Activated naive CD4-positive, alpha-beta T cell treated with anti-CD3 and anti-CD28 coated beads for 36 hours (primary cell): ENCODE results near the gene ACCSL. TPM values are rescaled to one million over a fixed set of nuclear protein-coding genes. Genes with fewer than 3 reads are reported as not detected.

Source experiments
- CTCF ChIA-PET: fragments of 350-600 bp; sonication (Branson Sonifier 250); formaldehyde crosslinking; loops from one replicate; lab custom pipeline; 2021; ENCODE audit warnings: antibody characterized with exemption; lab: Charles Lee
- DNase-seq: peaks from one replicate; pipeline ENCODE4 v3.0.0-alpha.2; 2020
- H3K27ac Mint-ChIP-seq: one replicate; pipeline ENCODE4 v1.8.0; 2021; ENCODE audit warnings: mild to moderate bottlenecking, mixed read lengths
- H3K27me3 Mint-ChIP-seq: one replicate; pipeline ENCODE4 v1.8.0; 2021; ENCODE audit warnings: low read depth, mixed read lengths
- H3K36me3 Mint-ChIP-seq: one replicate; pipeline ENCODE4 v1.8.0; 2021; ENCODE audit warnings: low read depth, mixed read lengths
- H3K4me1 Mint-ChIP-seq: one replicate; pipeline ENCODE4 v1.8.0; 2021; ENCODE audit warnings: low read depth, mixed read lengths
- H3K4me3 Mint-ChIP-seq: one replicate; pipeline ENCODE4 v1.8.0; 2021; ENCODE audit warnings: mild to moderate bottlenecking, moderate library complexity, mixed read lengths
- H3K9me3 Mint-ChIP-seq: one replicate; pipeline ENCODE4 v1.8.0; 2021; ENCODE audit warnings: mixed read lengths
- intact Hi-C: fragments of 100-400 bp; cut with micrococcal nuclease; formaldehyde crosslinking; loops from one replicate; pipeline ENCODE4 v1.15.1; 2023
- total RNA-seq, 2 experiments: library from RNA; stranded (reverse); gene quantifications; one replicate each; pipeline ENCODE4 v1.2.3, GENCODE V29; 2021

The ACCSL gene
- total RNA-seq, 2 experiments from 2014 or later: not detected

- H3K27ac Mint-ChIP-seq: no peak overlapping the region
- H3K9me3 Mint-ChIP-seq: no peaks in the 10 kb centered on the region
- no peak overlapping the region for H3K4me3 Mint-ChIP-seq
- H3K36me3 Mint-ChIP-seq: peaks cover 2% of the 10 kb centered on the region
- no peaks in the 10 kb centered on the region for H3K27me3 Mint-ChIP-seq
- H3K4me1 Mint-ChIP-seq: peaks cover 12% of the 10 kb centered on the region
- DNase-seq: no peak
- CTCF ChIA-PET: interaction anchor here (0.7 to 0.8 kb wide), 2 partner anchors 23 to 33 kb away, joined by 3 read pairs; no protein-coding TSS in a partner anchor
- intact Hi-C loops: no loop called here
Measured at GRCh38 chr11:44071157-44071556, 23.4 kb downstream of the ACCSL start.

DNA sequence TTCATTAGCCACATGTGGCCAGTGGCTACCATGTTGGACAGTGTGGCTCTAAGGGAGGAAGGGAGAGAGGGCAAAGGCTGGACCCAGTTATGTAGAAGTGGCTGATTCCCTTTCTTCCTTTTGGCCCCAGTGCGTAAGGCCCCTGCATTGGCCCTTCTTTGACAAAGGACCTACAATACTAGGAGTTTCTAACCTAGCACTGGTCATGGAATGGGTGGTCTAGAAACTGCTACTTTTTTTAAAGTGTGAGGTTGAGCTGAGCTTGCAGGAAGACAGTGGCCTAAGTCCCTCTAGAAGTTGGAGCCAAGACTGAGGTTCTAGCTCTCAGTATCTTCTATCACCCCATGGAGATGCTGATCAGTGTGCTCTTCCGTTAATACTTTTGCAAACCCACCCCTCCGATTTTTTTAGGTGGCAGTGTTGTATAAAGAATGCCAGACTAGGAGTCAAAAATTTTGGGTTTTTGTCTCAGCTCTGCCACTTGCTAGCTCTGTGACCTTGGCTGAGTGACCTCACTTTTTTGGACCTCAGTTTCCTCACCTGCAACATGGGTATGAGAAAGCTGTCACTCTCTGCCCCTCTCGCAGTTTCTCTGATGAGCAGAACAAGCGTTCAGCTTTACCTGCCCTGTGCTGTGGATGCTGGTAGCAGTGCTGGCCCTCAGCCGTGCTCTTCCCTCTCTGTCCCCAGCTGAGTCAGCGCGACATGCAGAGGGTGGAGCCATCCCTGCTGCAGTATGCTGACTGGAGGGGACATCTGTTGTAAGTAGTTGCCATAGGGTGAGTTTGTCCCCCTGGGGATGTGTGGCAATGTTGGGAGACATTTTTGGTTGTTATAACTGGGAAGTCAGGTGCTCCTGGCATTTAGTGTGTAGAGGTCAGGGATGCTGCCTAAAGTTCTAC, 25.2 kb downstream of the ACCSL start:
- Mint-ChIP-seq H3K27me3 (no peaks in the 10 kb centered on the region), H3K4me1 (peaks cover 1% of the 10 kb centered on the region), H3K27ac (no peak overlapping the region), H3K36me3 (peaks cover 8% of the 10 kb centered on the region), H3K9me3 (no peaks in the 10 kb centered on the region), H3K4me3 (no peak overlapping the region)
- CTCF ChIA-PET: interaction anchor here (0.5 kb wide), 1 partner anchor 20 kb away, joined by 4 read pairs; no protein-coding TSS in a partner anchor
- no peak for DNase-seq
- intact Hi-C loops: no loop called here

GRCh38 chr11:44078794-44079193, 31.0 kb downstream of the ACCSL start:
- DNase-seq: no peak
- no peaks in the 10 kb centered on the region for H3K27me3 Mint-ChIP-seq
- intact Hi-C loops: no loop called here
- H3K4me1 Mint-ChIP-seq: no peaks in the 10 kb centered on the region
- H3K4me3 Mint-ChIP-seq: no peak overlapping the region
- H3K27ac Mint-ChIP-seq: peak overlapping the region; percentile 0
- peaks cover 20% of the 10 kb centered on the region for H3K36me3 Mint-ChIP-seq
- CTCF ChIA-PET: no interaction called here
- no peaks in the 10 kb centered on the region for H3K9me3 Mint-ChIP-seq

DNA sequence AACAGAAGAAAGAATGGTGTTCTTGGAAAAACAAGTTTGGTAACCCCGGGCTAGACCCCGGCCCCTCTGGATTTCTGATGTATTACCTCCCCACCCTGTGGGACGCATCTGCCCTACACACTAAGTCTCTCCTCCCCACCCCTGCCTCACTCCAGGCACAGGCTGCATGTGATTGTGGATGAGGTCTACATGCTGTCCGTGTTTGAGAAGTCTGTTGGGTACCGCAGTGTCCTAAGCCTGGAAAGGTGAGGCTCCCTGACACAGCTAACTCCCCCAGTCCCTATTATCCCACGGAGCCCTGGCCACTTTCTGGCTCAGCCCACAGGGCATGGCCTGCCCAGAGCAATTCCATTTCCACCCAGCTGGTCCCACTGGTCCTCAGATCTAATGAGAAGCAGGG, 31.6 kb downstream of the ACCSL start:
- H3K36me3 Mint-ChIP-seq: peaks cover 25% of the 10 kb centered on the region
- no peaks in the 10 kb centered on the region for H3K27me3 Mint-ChIP-seq
- CTCF ChIA-PET: no interaction called here
- intact Hi-C loops: no loop called here
- no peak overlapping the region for H3K27ac Mint-ChIP-seq
- H3K9me3 Mint-ChIP-seq: no peaks in the 10 kb centered on the region
- no peak overlapping the region for H3K4me3 Mint-ChIP-seq
- H3K4me1 Mint-ChIP-seq: no peaks in the 10 kb centered on the region
- DNase-seq: no peak

DNA sequence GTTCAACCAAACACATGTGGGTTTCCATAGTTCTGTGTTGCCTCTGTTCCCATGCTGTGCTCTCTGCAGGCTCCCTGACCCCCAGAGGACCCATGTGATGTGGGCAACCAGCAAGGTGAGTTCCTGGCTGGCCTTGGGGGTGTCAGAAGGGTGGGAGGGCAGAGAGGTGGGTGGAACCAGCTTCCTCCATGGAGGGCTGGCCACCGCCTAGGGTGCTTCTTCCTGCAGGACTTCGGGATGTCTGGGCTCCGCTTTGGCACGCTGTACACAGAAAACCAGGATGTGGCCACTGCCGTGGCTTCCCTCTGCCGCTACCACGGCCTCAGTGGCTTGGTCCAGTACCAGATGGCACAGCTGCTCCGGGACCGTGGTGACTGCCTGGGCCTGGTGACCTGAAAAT, 33.2 kb downstream of the ACCSL start:
- no peaks in the 10 kb centered on the region for H3K4me1 Mint-ChIP-seq
- no peaks in the 10 kb centered on the region for H3K27me3 Mint-ChIP-seq
- H3K9me3 Mint-ChIP-seq: peaks cover 5% of the 10 kb centered on the region
- CTCF ChIA-PET: interaction anchor here (0.9 kb wide), 1 partner anchor 13 kb away, joined by 5 read pairs; no protein-coding TSS in a partner anchor
- peaks cover 30% of the 10 kb centered on the region for H3K36me3 Mint-ChIP-seq
- intact Hi-C loops: no loop called here
- no peak for DNase-seq
- no peak overlapping the region for H3K4me3 Mint-ChIP-seq
- H3K27ac Mint-ChIP-seq: no peak overlapping the region

- no peak for DNase-seq
Measured at GRCh38 chr11:44082645-44083044, 34.9 kb downstream of the ACCSL start.

GRCh38 chr11:44083433-44083832, 35.7 kb downstream of the ACCSL start:
- no peak overlapping the region for H3K4me3 Mint-ChIP-seq
- intact Hi-C loops: no loop called here
- CTCF ChIA-PET: interaction anchor here (0.9 to 3.0 kb wide), 2 partner anchors 10 to 25 kb away, joined by 3 to 24 read pairs; no protein-coding TSS in a partner anchor

More at GRCh38 chr11:44082645-44083044, 34.9 kb downstream of the ACCSL start:
- Mint-ChIP-seq H3K27me3 (no peaks in the 10 kb centered on the region), H3K9me3 (peaks cover 5% of the 10 kb centered on the region), H3K27ac (no peak overlapping the region), H3K4me1 (no peaks in the 10 kb centered on the region), H3K4me3 (no peak overlapping the region), H3K36me3 (peaks cover 30% of the 10 kb centered on the region)
- intact Hi-C loops: no loop called here
- CTCF ChIA-PET: interaction anchor here (0.9 to 1.5 kb wide), 2 partner anchors 11 to 24 kb away, joined by 3 to 5 read pairs; no protein-coding TSS in a partner anchor

DNA sequence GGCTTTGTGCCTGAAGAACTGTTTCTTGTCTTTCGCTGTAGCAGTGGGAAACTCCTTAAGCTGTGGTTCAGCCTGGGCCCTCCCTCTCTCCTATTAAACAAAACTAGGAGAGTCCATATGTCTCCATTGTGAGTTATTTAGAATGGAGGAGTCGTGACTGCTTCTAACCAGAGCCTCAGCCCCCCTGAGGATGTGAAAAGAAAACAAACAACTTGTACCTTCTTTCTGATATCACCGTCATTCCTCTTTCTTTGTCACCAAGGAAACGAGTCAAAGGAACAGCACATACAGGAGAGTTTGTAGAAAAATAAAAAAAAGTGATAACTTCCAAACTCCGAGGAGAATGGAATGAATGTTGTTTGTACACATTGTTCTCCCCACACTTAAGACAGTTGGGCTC, 36.1 kb downstream of the ACCSL start:
- DNase-seq: no peak
- H3K27me3 Mint-ChIP-seq: no peaks in the 10 kb centered on the region
- no peak overlapping the region for H3K27ac Mint-ChIP-seq
- intact Hi-C loops: no loop called here
- peaks cover 28% of the 10 kb centered on the region for H3K36me3 Mint-ChIP-seq
- CTCF ChIA-PET: interaction anchor here (1.1 to 3.0 kb wide), 3 partner anchors 10 to 27 kb away, joined by 3 to 24 read pairs (median 4); partner anchors contain the start of gene EXT2
- peaks cover 5% of the 10 kb centered on the region for H3K9me3 Mint-ChIP-seq
- no peaks in the 10 kb centered on the region for H3K4me1 Mint-ChIP-seq
- no peak overlapping the region for H3K4me3 Mint-ChIP-seq

More at GRCh38 chr11:44083433-44083832, 35.7 kb downstream of the ACCSL start:
- Mint-ChIP-seq H3K36me3 (peaks cover 28% of the 10 kb centered on the region), H3K9me3 (peaks cover 5% of the 10 kb centered on the region), H3K27ac (no peak overlapping the region), H3K27me3 (no peaks in the 10 kb centered on the region), H3K4me1 (no peaks in the 10 kb centered on the region)
- no peak for DNase-seq

- Mint-ChIP-seq H3K9me3 (peaks cover 5% of the 10 kb centered on the region), H3K36me3 (peaks cover 29% of the 10 kb centered on the region), H3K4me3 (no peak overlapping the region), H3K27me3 (no peaks in the 10 kb centered on the region), H3K27ac (no peak overlapping the region), H3K4me1 (no peaks in the 10 kb centered on the region)
- intact Hi-C loops: no loop called here
- DNase-seq: no peak
- CTCF ChIA-PET: interaction anchor here (1.6 to 3.0 kb wide), 2 partner anchors 8 to 10 kb away, joined by 3 to 24 read pairs; partner anchors contain the start of gene EXT2
Measured at GRCh38 chr11:44085330-44085729, 37.5 kb downstream of the ACCSL start.

GRCh38 chr11:44088377-44088776, 40.6 kb downstream of the ACCSL start:
- H3K27ac Mint-ChIP-seq: no peak overlapping the region
- CTCF ChIA-PET: no interaction called here

DNA sequence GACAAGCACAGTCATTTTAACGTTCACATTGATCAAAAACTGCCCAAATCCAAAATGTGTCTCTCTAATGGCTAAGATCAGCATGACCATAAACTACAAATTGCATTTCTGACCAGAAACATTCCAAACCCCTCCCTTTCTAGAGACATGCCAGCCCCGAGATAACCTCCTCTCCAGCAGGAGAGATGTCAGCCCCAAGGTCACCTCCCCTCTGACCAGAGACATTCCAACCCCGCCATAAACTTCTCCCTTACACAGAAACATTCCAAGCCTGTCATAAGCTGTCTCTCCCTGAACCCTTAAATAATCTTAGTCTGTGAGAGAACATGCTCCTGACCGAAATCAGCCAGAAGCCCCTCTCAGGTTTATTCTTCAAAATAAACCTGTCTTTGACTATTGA, 41.1 kb downstream of the ACCSL start:
- H3K4me1 Mint-ChIP-seq: no peaks in the 10 kb centered on the region
- CTCF ChIA-PET: no interaction called here
- DNase-seq: no peak

More at GRCh38 chr11:44088377-44088776, 40.6 kb downstream of the ACCSL start:
- no peak overlapping the region for H3K4me3 Mint-ChIP-seq
- DNase-seq: no peak
- H3K9me3 Mint-ChIP-seq: peaks cover 5% of the 10 kb centered on the region
- intact Hi-C loops: no loop called here
- H3K27me3 Mint-ChIP-seq: no peaks in the 10 kb centered on the region
- H3K36me3 Mint-ChIP-seq: peaks cover 19% of the 10 kb centered on the region
- no peaks in the 10 kb centered on the region for H3K4me1 Mint-ChIP-seq

GRCh38 chr11:44090539-44090938, 42.8 kb downstream of the ACCSL start:
- peaks cover 11% of the 10 kb centered on the region for H3K4me1 Mint-ChIP-seq
- peaks cover 2% of the 10 kb centered on the region for H3K9me3 Mint-ChIP-seq
- DNase-seq: no peak
- no peak overlapping the region for H3K27ac Mint-ChIP-seq
- H3K27me3 Mint-ChIP-seq: no peaks in the 10 kb centered on the region
- peaks cover 7% of the 10 kb centered on the region for H3K36me3 Mint-ChIP-seq
- intact Hi-C loops: loop anchor here (10.0 kb wide), 1 partner anchor 524 kb away; no protein-coding TSS in a partner anchor
- CTCF ChIA-PET: interaction anchor here (1.1 kb wide), 1 partner anchor 14 kb away, joined by 3 read pairs; no protein-coding TSS in a partner anchor
- no peak overlapping the region for H3K4me3 Mint-ChIP-seq

More for the DNA sequence above, 41.1 kb downstream of the ACCSL start:
- H3K27ac Mint-ChIP-seq: no peak overlapping the region
- peaks cover 15% of the 10 kb centered on the region for H3K36me3 Mint-ChIP-seq
- H3K4me3 Mint-ChIP-seq: no peak overlapping the region
- H3K9me3 Mint-ChIP-seq: peaks cover 5% of the 10 kb centered on the region
- intact Hi-C loops: no loop called here
- no peaks in the 10 kb centered on the region for H3K27me3 Mint-ChIP-seq
